HG02885 (cell line): Measurements from ENCODE around the gene CXorf66.
"Not testable (repeated sequence)": the region's sequence is repeated elsewhere in the genome, so short reads cannot be mapped to it uniquely, and the experiment has no call there.

ENCODE experiments used
- ATAC-seq: cut with Tn5 transposase; IDR thresholded peaks from one replicate; pipeline ENCODE4 v1.9.1; 2021; ENCODE audit warnings: mild to moderate bottlenecking; ENCODE audit not compliant: unreplicated experiment, poor library complexity

Gene CXorf66

GRCh38 chrX:139930401-139930800 is 34.9 kb downstream of the CXorf66 start:
- ATAC-seq = no peak

GRCh38 chrX:139929876-139930275 is 35.4 kb downstream of the CXorf66 start:
- no peak for ATAC-seq

- no peak for ATAC-seq
Measured at GRCh38 chrX:139924696-139925095, 40.6 kb downstream of the CXorf66 start.

- no peak for ATAC-seq
Measured at GRCh38 chrX:139924069-139924695, 41.1 kb downstream of the CXorf66 start.

GRCh38 chrX:139921142-139921541 is 44.2 kb downstream of the CXorf66 start:
- not testable (repeated sequence) for ATAC-seq

- ATAC-seq = no peak
Measured at GRCh38 chrX:139920316-139920715, 45.0 kb downstream of the CXorf66 start.

- no peak for ATAC-seq
Measured at GRCh38 chrX:139914421-139914820, 50.9 kb downstream of the CXorf66 start.

GRCh38 chrX:139909712-139910111 is 55.6 kb downstream of the CXorf66 start:
- ATAC-seq = peak; percentile 73

GRCh38 chrX:139907078-139907477 is 58.2 kb downstream of the CXorf66 start:
- no peak for ATAC-seq

GRCh38 chrX:139905743-139906142 is 59.6 kb downstream of the CXorf66 start:
- ATAC-seq = no peak
